ENCODE data around the gene IGF2BP2.
"Not testable (repeated sequence)": the region's sequence is repeated elsewhere in the genome, so short reads cannot be mapped to it uniquely, and the experiment has no call there.

Gene IGF2BP2

GRCh38 chr3:185657211-185657610, 167.6 kb downstream of the IGF2BP2 start:
- Mint-ChIP-seq H3K27me3 (no peaks in the 10 kb centered on the region), H3K4me3 (no peak overlapping the region), H3K9me3 (ENCODE audit: low read depth) (no peaks in the 10 kb centered on the region), H3K4me1 (ENCODE audit: low read depth) (peaks cover 2% of the 10 kb centered on the region), H3K27ac (no peak overlapping the region), H3K36me3 (no peaks in the 10 kb centered on the region)

- Mint-ChIP-seq H3K4me1 (ENCODE audit: low read depth) (peaks cover 2% of the 10 kb centered on the region), H3K27me3 (no peaks in the 10 kb centered on the region), H3K36me3 (no peaks in the 10 kb centered on the region), H3K9me3 (ENCODE audit: low read depth) (no peaks in the 10 kb centered on the region), H3K4me3 (no peak overlapping the region), H3K27ac (no peak overlapping the region)
These were observed 168.5 kb downstream of the IGF2BP2 start for GRCh38 chr3:185656321-185656840.

- Mint-ChIP-seq H3K36me3 (no peaks in the 10 kb centered on the region), H3K9me3 (ENCODE audit: low read depth) (no peaks in the 10 kb centered on the region), H3K4me3 (no peak overlapping the region), H3K27me3 (no peaks in the 10 kb centered on the region), H3K4me1 (ENCODE audit: low read depth) (peaks cover 2% of the 10 kb centered on the region), H3K27ac (no peak overlapping the region)
These were observed 169.2 kb downstream of the IGF2BP2 start for GRCh38 chr3:185655426-185656320.

GRCh38 chr3:185654758-185655145, 170.1 kb downstream of the IGF2BP2 start:
- no peaks in the 10 kb centered on the region for H3K9me3 Mint-ChIP-seq (ENCODE audit: low read depth)
- H3K27me3 Mint-ChIP-seq: no peaks in the 10 kb centered on the region
- no peak overlapping the region for H3K4me3 Mint-ChIP-seq
- H3K4me1 Mint-ChIP-seq (ENCODE audit: low read depth): no peaks in the 10 kb centered on the region
- no peak overlapping the region for H3K27ac Mint-ChIP-seq
- no peaks in the 10 kb centered on the region for H3K36me3 Mint-ChIP-seq

DNA sequence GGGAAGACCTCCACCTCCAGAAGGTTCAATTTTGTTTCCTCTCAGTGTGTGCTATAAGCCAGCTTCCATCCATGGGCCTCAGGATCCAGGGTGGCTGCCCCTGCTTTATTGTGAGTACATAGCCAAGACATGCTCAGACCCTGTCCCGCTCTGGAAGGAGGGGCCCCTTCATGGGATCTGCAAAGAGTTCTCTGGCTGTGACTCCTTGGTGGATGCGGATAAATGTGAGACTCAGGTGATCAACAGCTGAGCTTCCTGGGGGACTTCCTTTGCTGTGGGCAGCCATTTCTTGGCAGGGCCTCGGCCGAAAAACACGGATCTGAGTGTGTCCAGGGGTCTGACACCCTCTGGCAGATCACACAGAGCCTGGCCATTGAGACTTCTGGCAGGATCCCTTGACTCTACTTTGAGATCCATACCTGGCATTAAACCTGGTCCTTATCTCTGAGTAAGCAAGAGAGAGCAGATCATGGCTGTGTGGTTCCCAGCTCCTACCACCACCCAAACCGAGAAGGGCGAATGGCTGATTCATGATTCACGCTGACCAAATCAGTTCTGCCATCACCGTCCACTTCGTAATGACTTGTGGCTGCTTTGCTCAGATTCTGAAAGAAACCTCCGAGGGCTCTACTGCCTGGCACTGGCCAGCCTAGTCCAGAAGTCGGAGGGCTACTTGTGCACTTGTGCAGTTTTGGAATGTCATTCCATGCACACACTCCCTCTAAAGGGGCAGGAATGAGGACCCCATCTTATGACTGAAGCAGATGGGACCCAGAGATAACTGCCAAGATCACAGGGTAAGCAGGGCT, 170.7 kb downstream of the IGF2BP2 start:
- H3K4me1 Mint-ChIP-seq (ENCODE audit: low read depth): no peaks in the 10 kb centered on the region
- H3K27ac Mint-ChIP-seq: no peak overlapping the region

GRCh38 chr3:185651971-185652370, 172.9 kb downstream of the IGF2BP2 start:
- Mint-ChIP-seq H3K4me1 (ENCODE audit: low read depth) (no peaks in the 10 kb centered on the region), H3K9me3 (ENCODE audit: low read depth) (no peaks in the 10 kb centered on the region), H3K36me3 (no peaks in the 10 kb centered on the region), H3K27me3 (peaks cover 1% of the 10 kb centered on the region), H3K27ac (no peak overlapping the region), H3K4me3 (no peak overlapping the region)

More for the DNA sequence above, 170.7 kb downstream of the IGF2BP2 start:
- Mint-ChIP-seq H3K36me3 (no peaks in the 10 kb centered on the region), H3K4me3 (no peak overlapping the region), H3K9me3 (ENCODE audit: low read depth) (no peaks in the 10 kb centered on the region), H3K27me3 (no peaks in the 10 kb centered on the region)

DNA sequence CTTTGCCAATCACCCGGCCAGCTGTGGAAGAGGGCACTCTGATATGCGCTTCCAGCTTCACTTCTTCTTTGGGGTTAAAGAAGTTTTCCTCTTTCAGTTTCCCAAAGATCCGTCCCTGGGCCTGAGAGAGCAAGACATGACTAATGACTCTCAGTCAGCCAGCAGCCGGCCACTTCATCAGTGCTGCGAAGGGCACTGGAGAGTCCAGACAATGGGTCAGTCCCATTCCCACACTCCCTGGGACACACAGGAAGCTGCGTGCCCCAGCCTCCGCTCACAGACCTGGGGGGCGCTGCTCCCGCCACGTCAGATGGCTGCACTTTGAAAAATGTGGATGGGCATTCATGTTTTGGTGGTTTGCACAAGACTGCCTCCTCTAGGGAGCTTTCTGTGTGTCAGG, 175.4 kb downstream of the IGF2BP2 start:
- H3K4me1 Mint-ChIP-seq (ENCODE audit: low read depth): no peaks in the 10 kb centered on the region
- H3K9me3 Mint-ChIP-seq (ENCODE audit: low read depth): no peaks in the 10 kb centered on the region
- no peak overlapping the region for H3K4me3 Mint-ChIP-seq
- H3K27ac Mint-ChIP-seq: no peak overlapping the region
- H3K36me3 Mint-ChIP-seq: no peaks in the 10 kb centered on the region
- peaks cover 6% of the 10 kb centered on the region for H3K27me3 Mint-ChIP-seq

DNA sequence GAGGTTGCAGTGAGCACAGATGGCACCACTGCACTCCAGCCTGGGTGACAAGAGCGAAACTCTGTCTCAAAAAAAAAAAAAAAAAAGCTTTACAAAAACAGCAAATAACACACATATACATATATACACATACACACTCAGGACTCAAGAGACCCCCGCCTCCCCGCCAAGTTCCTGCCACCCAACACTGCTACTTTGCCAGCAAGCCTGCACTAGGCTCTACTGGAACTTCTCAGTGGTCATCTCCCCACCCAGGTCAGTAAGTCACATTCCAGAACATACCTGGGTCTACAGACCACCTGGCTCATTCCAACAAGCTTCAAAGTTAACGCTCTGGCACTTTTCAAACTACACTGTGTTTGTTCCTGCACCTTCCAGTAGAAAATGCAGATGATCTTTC, 176.4 kb downstream of the IGF2BP2 start:
- H3K9me3 Mint-ChIP-seq (ENCODE audit: low read depth): no peaks in the 10 kb centered on the region
- peaks cover 6% of the 10 kb centered on the region for H3K27me3 Mint-ChIP-seq
- H3K27ac Mint-ChIP-seq: no peak overlapping the region
- H3K36me3 Mint-ChIP-seq: no peaks in the 10 kb centered on the region
- no peaks in the 10 kb centered on the region for H3K4me1 Mint-ChIP-seq (ENCODE audit: low read depth)
- no peak overlapping the region for H3K4me3 Mint-ChIP-seq

GRCh38 chr3:185647880-185648210, 177.0 kb downstream of the IGF2BP2 start:
- H3K9me3 Mint-ChIP-seq (ENCODE audit: low read depth): no peaks in the 10 kb centered on the region
- no peak overlapping the region for H3K27ac Mint-ChIP-seq
- H3K27me3 Mint-ChIP-seq: peaks cover 6% of the 10 kb centered on the region
- no peaks in the 10 kb centered on the region for H3K36me3 Mint-ChIP-seq
- no peak overlapping the region for H3K4me3 Mint-ChIP-seq
- no peaks in the 10 kb centered on the region for H3K4me1 Mint-ChIP-seq (ENCODE audit: low read depth)

DNA sequence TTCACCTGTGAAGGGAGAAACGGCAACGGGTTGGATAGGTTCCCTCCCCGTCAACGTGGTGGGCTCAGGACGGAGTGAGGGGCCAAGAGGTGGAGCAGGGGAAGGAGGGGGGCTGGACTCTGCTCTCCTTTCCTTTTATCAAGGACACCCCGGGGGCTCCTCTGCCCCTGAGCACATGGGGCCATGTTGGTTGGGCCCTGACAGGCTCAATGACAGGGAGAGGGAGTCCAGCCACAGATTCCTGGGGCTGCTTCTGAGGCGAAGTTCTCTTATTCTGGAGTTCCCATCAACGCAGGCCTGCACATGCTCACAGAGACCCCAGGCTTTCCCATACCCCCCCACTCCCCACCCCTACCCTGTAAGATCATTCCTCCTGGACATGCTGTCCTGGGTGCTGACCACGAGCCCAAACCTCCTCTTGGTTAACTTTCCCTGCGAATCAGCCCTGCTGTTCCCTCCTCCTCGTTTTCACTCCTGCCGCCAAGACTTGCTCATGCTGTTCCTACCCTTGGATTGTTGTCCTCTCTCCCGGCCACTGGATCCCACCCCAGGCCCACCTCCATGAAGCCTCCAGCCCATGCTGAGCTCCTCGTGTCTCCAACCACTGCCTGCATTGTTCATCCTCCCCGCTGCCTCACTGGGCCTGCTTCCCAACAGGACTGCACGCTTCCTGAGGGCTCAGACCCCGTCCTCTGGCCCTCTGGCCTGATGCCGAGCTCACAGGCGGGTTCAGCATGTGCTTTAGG, 177.5 kb downstream of the IGF2BP2 start:
- Mint-ChIP-seq H3K4me3 (no peak overlapping the region), H3K9me3 (ENCODE audit: low read depth) (no peaks in the 10 kb centered on the region), H3K27ac (no peak overlapping the region), H3K36me3 (no peaks in the 10 kb centered on the region), H3K4me1 (ENCODE audit: low read depth) (no peaks in the 10 kb centered on the region), H3K27me3 (peaks cover 6% of the 10 kb centered on the region)

DNA sequence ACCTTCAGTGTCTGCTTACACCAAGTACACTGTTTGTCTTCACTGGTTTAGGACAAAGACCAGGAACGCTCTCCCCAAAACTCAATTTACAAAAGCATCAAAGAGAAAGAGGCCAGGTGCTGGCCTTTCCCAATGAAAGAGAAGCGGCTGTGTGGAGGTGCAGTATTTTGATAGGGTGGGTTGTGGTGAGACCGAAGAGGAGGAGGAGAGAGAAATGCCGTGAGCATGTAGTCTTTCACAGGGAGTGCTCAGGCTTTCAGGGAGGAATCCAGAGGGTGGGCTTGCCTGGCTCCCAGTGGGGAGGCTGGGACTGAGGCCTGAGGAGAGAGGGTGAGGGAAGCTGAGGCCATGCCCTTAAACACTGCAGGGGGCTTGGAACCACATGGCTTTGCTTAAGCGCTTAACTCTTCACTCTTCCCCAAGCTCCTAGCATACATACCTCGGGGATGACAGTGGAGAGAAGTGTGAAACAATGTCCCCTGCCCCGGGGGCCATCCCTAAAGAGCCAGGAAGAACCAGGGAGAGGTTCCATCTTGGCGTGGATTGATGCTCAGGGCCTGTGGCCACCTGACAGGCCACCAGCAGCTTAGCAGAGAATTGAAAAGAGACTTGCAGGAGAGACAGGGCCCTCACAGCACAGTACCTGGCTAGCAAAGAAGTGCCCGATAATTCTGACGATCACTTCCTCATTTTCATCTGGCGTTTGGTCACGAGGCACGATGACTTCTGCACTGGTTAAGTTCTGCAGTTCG, 178.3 kb downstream of the IGF2BP2 start:
- Mint-ChIP-seq H3K4me3 (no peak overlapping the region), H3K27me3 (peaks cover 10% of the 10 kb centered on the region), H3K4me1 (ENCODE audit: low read depth) (no peaks in the 10 kb centered on the region), H3K9me3 (ENCODE audit: low read depth) (no peaks in the 10 kb centered on the region), H3K36me3 (no peaks in the 10 kb centered on the region), H3K27ac (no peak overlapping the region)

DNA sequence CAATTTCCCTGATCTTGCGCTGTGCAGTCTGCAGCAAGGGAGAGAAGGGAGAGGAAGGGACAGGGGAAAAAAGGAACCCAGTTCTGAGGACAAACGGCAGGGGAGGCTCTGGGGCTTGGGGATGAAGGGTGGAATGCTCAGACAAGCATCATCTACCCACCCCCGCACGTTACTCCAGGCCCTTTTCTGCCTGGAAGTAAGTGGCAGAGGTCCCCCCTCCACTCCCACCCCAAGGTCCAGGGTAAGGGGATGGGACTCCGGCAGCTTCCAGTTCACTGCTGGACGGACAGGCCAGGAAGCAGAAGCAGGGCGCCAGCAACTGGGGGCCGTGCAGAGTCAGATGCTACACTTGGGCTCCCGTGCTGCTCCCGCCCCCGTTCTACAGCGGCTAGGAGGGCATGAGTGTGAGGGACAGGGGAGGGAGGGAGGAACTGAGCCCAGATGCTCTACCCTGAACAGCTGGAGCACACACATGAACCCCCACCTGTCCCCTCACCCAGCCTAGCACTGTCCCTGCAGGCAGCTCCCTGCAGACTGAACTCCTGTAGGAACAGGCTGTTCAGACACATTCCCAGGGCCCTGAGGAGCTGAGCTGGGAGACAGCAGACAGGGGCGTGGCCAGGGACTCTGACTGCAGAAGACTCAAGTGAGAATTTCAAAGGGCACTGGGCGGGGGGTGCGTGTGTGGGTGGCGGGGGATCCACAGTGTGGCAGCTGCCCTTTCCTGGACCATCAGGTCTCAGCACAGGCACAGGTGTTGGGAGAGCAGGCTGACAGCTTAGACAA, 179.1 kb downstream of the IGF2BP2 start:
- Mint-ChIP-seq H3K36me3 (no peaks in the 10 kb centered on the region), H3K9me3 (ENCODE audit: low read depth) (no peaks in the 10 kb centered on the region), H3K27me3 (peaks cover 10% of the 10 kb centered on the region), H3K4me1 (ENCODE audit: low read depth) (no peaks in the 10 kb centered on the region), H3K27ac (no peak overlapping the region), H3K4me3 (no peak overlapping the region)

DNA sequence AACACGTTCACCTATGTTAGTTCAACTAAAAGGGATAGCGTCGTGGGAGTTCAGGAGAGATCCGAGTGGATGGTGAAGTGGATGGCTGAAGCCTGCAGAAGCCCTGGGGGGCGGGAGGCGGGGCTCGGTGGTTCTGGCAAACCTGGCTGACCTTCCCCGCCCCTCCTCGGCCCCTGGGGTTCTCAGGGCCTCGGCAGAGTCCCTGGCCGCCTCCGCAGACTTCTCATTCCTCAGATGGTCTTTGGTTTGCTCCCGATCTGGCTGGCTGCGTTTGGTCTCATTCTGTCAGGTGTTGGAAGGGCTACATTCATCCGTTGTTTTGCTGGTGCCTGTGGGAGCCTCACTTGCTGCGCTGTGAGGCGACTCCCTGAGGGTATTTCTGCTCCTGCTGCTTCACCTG, 179.7 kb downstream of the IGF2BP2 start:
- H3K27ac Mint-ChIP-seq; H3K4me1 Mint-ChIP-seq (ENCODE audit: low read depth); H3K9me3 Mint-ChIP-seq (ENCODE audit: low read depth); H3K36me3 Mint-ChIP-seq; H3K4me3 Mint-ChIP-seq: not testable (repeated sequence)
- peaks cover 10% of the 10 kb centered on the region for H3K27me3 Mint-ChIP-seq

DNA sequence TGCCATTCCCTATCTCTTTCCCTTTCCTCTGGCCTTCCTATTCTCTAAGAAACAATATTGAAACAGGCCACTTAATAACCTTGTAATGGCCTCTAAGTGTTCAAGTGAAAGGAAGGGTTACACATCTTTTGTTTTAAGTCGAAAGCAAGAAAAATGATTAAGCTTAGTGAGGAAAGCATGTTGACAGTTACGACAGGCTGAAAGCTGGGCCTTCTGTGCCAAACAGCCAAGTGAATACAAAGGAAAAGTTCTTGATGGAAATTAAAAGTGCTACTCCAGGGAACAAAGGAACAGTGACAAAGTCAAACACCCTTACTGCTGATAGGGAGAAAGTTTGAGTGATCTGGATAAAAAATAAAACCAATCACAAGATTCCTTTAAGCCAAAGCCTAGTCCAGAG, 184.5 kb downstream of the IGF2BP2 start:
- Mint-ChIP-seq H3K27ac (no peak overlapping the region), H3K27me3 (peaks cover 4% of the 10 kb centered on the region)

More for the DNA sequence above, 184.5 kb downstream of the IGF2BP2 start:
- no peak overlapping the region for H3K4me3 Mint-ChIP-seq
- peaks cover 4% of the 10 kb centered on the region for H3K4me1 Mint-ChIP-seq (ENCODE audit: low read depth)
- no peaks in the 10 kb centered on the region for H3K9me3 Mint-ChIP-seq (ENCODE audit: low read depth)
- no peaks in the 10 kb centered on the region for H3K36me3 Mint-ChIP-seq
